ENCODE results near the gene PDE4D.
A peak's percentile ranks its signal among the peaks of the same experiment; 100 is the strongest.

PDE4D gene

DNA sequence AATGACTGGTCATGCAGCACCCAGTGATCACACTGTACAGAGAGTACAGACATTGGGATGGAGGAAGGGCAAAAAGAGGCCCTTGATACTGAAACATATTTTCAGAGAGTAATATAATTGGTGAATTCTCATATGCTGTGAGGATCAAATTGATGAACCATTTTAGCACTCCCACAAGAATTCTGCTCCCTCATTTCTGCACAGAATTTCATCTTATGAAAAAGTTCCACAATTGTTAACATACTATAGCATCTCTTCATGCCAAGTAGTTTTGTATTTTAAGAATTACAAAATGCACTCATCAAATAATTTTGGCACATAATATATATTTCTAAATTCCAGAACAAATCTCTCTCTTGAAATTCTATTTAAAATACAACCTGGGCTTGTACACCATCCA lies 351.2 kb downstream of the PDE4D start:
- no peak for DNase-seq

DNA sequence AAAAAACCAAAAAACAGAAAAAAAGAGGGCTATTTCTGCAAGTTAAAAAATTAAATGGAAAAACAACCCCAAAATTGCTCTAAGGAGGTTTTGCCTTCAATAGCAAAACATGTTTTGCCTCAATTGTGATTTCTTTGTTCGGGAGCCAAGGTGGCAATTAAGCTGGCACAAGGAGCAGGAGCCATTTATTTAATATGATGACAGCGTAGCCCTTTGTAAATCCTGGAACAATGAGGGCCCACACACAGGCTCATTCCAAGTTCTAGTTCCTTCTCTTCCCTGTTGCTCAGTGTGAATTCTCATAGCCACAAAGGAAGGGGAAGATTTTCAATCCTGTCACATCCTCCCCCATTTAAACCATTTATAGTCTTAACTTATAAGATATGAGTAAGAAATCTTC lies 353.2 kb downstream of the PDE4D start:
- DNase-seq = peak; percentile 11

DNA sequence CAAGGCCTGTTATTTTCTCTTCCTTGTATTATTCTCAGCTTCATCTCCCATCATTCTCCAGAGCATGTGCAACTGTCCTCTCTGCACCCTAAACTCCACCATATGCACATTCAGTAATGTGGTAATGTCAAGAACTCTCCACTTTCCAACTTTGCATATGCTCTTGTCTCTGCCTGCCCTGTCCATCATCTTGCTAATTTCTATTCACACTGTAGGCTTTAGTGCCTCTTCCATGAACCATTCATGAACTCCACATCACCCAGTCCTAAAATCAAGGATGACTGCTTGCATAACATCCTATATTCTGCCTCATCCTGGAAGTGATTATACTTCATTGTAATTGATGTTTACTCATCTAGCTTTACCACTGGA lies 354.8 kb downstream of the PDE4D start:
- no peak for DNase-seq

DNA sequence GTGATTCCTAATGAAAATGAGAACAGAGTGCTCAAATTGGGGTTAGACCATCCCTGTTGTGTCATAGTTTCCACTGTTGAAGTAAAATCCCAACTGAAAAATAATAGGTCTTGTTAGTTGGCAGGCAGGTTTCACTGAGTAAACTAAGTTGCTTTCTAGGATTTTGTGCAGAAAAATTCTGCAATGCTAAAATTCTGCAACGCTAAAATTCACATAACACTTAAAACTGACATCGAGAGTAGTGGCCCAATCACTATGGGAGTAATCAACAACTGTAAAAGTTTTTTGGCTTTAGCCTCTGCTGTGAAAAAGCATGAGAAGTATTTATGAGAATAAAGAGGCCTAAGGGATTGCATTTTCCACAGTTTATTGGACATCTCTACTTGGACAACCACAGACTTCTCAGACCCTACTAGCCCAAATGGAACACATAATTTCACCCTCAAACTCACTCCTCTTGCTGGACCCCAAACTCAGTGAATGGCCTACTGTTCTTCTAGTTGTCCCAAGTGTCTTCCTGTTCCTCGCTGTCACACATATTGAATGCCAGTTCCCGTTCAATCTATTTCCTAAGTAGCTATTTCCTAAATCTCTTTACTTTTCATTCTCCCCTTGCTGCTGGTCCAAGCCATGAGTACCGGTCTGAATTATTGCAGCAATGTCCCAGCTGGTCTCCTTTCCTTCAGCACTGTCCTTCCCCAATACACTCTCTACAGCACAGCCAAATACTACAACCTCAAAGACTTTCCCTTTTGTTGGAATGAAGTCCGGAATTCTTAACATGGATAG lies 355.4 kb downstream of the PDE4D start:
- DNase-seq = no peak

DNA sequence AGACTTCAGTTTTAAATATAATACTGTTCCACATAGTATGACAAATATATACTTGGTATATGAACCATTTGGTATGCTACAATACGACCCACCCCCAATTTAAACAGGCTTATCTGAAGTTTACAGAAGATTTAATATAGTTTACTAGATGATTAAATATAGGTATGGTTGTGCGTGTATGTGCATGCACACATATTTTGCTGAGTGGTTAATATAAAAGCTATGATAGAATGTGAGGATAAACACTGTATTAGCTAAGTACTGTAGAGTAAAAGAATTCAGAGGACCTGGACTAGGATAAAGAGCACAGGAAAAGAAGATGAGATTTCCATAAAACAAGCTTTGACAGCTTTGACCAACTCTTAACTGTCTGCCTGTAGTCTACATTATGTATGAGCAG lies 356.7 kb downstream of the PDE4D start:
- DNase-seq = no peak

- DNase-seq = no peak
These were observed 358.0 kb downstream of the PDE4D start for GRCh38 chr5:59535561-59535960.

GRCh38 chr5:59533730-59534108 lies 359.8 kb downstream of the PDE4D start:
- DNase-seq = no peak

GRCh38 chr5:59532979-59533729 lies 360.4 kb downstream of the PDE4D start:
- DNase-seq = no peak

DNA sequence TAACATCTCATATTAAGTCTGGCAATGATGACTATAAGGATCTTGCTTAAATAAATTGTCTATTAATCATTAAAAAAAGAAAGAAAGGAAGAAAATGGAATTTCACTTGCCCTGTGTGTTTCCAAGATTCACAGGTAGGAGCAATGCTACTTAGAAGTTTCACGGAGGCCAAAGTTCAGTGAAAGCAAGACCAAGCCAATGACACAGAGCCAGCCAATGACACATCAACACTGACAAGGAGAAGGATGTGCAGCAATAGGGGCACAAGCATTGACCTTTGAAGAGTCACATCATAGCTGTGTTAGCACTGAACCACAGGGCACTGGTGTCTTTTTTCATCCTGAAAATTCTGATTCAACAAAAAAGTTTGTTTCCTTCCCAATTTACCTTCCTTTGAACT lies 364.3 kb downstream of the PDE4D start:
- DNase-seq = no peak

DNA sequence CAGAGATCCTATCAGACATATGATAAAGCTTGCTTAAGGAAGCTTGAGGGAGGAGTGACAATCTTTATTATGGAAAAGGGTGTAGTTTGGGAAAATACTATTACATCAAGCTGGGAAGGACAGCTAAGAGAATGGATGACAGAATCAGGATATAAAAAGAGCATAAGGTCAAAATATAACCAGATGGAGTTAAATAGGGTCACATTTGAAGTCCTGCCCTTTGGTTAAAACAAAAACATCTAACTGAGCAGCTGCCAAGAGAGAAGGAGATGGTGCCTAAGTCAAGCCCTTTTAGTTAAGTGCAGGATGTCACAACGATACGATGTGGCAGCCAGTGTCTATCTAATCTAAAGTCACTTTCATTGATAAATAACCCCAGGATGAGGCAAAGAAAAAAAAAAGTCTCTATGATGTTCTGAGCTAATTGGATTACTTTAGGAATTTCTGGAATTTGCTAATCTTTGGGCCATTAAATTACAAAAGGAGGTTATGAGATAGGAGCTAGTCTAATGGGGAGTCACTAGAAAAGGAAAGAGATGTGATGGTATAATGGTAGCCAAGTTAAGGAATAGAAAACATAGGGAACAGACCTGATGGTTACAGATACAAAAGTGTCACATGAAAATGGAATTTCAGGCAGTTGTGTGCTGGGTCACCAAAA lies 365.2 kb downstream of the PDE4D start:
- no peak for DNase-seq

GRCh38 chr5:59525957-59526356 lies 367.6 kb downstream of the PDE4D start:
- DNase-seq = no peak

- DNase-seq = no peak
These were observed 368.2 kb downstream of the PDE4D start for GRCh38 chr5:59525311-59525710.

GRCh38 chr5:59522201-59522831 lies 371.2 kb downstream of the PDE4D start:
- no peak for DNase-seq

DNA sequence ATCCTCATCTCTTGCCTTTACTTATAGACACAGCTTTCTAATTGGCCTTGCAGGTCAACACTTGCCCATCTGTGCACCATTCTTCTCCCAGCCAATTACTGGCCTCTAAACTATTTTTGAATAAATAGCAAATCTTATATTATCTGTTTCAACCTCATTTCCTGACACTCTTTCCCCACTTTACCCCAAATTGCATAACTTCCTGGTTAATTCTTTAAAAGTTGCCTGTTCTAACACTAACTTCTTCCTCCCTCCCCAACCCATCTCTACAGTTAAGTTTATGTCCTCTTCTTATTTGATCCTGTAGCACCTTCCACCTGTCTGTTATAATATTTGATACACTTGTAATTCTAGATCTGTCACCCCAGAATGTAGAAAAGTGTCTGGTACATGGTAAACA lies 372.1 kb downstream of the PDE4D start:
- no peak for DNase-seq

DNA sequence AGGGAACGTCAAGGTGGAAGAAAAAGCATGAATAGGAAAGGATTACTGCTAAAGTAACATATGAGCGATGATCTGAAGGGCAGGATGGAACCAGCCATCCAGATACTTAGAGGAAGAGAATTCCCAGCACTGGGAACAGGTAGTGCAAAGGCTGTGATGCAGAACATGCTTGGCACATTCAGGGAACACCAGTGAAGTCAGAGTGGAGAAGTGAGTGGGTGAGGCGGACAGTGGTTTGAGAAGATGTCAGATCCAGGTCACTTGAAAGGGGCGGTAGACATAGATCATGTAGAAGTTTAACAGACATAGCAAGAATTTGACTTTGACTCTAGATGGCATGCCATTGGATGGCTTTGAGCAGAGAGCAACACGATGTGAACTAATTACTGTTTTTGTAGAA lies 374.2 kb downstream of the PDE4D start:
- DNase-seq = no peak

GRCh38 chr5:59517926-59518585 lies 375.5 kb downstream of the PDE4D start:
- DNase-seq = no peak

GRCh38 chr5:59516161-59516560 lies 377.4 kb downstream of the PDE4D start:
- no peak for DNase-seq

- DNase-seq = no peak
These were observed 387.1 kb downstream of the PDE4D start for GRCh38 chr5:59506285-59506877.

- DNase-seq = no peak
These were observed 389.5 kb downstream of the PDE4D start for GRCh38 chr5:59504043-59504442.

- DNase-seq = no peak
These were observed 390.3 kb downstream of the PDE4D start for GRCh38 chr5:59503220-59503619.

DNA sequence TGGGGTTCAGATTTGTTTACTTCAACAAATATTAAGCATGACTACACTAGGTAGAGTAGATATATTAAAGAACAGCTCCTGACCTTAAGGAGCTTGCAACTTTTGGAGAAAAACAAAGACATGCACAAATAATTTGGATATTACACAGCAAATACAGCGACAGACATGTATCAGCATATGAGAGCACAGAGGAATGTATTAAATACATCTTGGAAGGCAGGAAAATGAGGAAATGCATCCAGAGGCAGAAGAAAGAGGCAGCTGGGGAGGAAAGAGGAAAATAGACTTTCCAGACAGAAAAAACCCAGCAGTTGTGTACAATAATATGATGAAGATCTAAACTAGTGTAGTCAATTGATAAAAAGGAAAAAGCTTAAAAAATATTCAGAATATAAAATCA lies 392.2 kb downstream of the PDE4D start:
- no peak for DNase-seq

DNA sequence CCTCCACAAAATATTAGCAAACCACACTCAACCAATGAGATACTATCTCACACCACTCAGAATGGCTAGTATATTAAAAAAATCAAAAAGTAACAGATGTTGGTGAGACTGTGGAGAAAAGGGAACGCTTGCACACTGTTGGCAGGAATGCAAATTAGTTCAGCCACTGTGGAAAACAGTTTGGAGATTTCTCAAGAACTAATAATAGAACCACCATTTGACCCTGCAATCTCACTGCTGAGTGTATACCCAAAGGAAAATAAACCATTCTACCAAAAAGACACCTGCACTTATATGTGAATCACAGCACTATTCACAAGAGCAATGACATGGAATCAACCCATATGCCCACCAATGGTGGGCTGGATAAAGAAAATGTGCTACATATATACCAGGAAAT lies 393.5 kb downstream of the PDE4D start:
- DNase-seq = no peak

DNA sequence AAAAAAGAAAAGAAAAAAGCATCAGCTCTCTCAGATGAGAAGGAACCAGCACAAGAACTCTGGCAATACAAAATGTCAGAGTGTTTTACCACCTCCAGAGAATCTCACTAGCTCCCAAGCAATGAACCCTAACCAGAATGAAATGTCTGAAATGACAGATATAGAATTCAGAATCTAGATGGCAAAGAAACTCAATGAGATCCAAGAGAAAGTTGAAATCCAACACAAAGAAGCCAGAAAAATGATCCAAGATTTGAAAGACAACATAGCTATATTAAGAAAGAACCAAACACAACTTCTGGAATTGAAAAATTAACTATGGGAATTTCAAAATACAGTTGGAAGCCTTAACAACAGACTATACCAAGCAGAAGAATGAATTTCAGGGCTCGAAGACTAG lies 396.3 kb downstream of the PDE4D start:
- no peak for DNase-seq

Data from NCI-H1092 (cell line).